Measurements from ENCODE around the gene CDKAL1.

The CDKAL1 gene

DNA sequence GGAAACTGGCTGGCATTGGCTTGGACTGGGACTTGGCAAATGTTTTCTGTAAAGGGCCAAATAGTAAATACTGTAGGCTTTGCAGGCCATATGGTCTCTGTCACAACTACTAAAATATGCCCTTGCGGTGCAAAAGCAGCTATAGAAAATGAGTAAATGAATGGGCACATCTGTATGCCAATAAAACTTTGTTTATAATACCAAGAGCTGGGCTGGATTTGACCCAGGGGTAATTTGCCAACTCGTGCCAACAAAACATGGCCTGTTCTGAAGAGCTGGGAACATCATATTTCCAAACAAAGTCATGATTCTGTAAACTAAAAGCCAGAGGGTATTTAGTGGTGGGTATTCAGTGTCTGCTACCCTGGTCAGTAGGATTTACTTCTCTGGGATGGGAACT lies 739.2 kb downstream of the CDKAL1 start:
- Histone ChIP-seq H4K20me1 (ENCODE audit: insufficient read depth, low read length) (no peaks in the 10 kb centered on the region), H3K79me2 (ENCODE audit: low read length) (no peaks in the 10 kb centered on the region), H3K4me2 (ENCODE audit: low read length) (no peak overlapping the region), H2AFZ (ENCODE audit: low read depth, low read length) (no peak overlapping the region), H3K4me3 (ENCODE audit: low read length) (no peak overlapping the region), H3K36me3 (replicated peaks; ENCODE audit: low read depth, low read length) (no peaks in the 10 kb centered on the region), H3K9ac (ENCODE audit: low read length) (no peak overlapping the region), H3K27ac (ENCODE audit: low read length) (no peak overlapping the region), H3K27me3 (ENCODE audit: low read depth, low read length) (no peaks in the 10 kb centered on the region), H3K4me1 (ENCODE audit: low read length) (no peaks in the 10 kb centered on the region), H3K9me3 (ENCODE audit: insufficient read depth, low read length) (0 out of 2 replicates have a peak, but pooled peaks cover 2% of the 10 kb centered on the region)
- TF ChIP-seq EZH2phosphoT487 (IDR thresholded peaks at IDR 0.05; ENCODE audit: low read depth): no peak
- no peak for TF ChIP-seq CTCF (IDR thresholded peaks at IDR 0.05; ENCODE audit: low read depth, low read length)

DNA sequence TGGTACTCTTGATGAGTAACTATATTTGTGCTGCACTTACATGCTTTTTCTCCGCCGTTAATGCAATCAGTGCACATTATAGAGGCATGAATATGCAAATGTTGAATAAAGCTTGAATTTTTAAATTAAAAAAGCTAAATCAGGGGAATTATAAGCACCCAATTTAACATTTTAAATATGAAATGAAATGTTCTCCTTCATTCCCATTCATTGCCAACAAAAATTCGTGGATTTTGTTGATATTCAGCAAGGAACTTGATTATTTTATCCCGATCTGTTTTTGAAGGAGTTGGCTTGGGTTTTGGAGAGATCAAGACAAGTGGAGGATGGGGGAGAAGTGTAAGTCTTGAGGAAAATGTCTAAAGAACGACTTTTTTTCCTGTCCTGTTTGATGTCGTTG lies 740.6 kb downstream of the CDKAL1 start:
- Histone ChIP-seq H3K36me3 (replicated peaks; ENCODE audit: low read depth, low read length) (no peaks in the 10 kb centered on the region), H3K4me1 (ENCODE audit: low read length) (no peaks in the 10 kb centered on the region), H2AFZ (ENCODE audit: low read depth, low read length) (no peak overlapping the region), H3K79me2 (ENCODE audit: low read length) (no peaks in the 10 kb centered on the region), H4K20me1 (ENCODE audit: insufficient read depth, low read length) (no peaks in the 10 kb centered on the region), H3K27ac (ENCODE audit: low read length) (no peak overlapping the region), H3K4me3 (ENCODE audit: low read length) (no peak overlapping the region), H3K4me2 (ENCODE audit: low read length) (no peak overlapping the region), H3K9me3 (ENCODE audit: insufficient read depth, low read length) (0 out of 2 replicates have a peak, but pooled peaks cover 2% of the 10 kb centered on the region), H3K9ac (ENCODE audit: low read length) (no peak overlapping the region), H3K27me3 (ENCODE audit: low read depth, low read length) (no peaks in the 10 kb centered on the region)
- TF ChIP-seq CTCF (IDR thresholded peaks at IDR 0.05; ENCODE audit: low read depth, low read length) (no peak), EZH2phosphoT487 (IDR thresholded peaks at IDR 0.05; ENCODE audit: low read depth) (no peak)

DNA sequence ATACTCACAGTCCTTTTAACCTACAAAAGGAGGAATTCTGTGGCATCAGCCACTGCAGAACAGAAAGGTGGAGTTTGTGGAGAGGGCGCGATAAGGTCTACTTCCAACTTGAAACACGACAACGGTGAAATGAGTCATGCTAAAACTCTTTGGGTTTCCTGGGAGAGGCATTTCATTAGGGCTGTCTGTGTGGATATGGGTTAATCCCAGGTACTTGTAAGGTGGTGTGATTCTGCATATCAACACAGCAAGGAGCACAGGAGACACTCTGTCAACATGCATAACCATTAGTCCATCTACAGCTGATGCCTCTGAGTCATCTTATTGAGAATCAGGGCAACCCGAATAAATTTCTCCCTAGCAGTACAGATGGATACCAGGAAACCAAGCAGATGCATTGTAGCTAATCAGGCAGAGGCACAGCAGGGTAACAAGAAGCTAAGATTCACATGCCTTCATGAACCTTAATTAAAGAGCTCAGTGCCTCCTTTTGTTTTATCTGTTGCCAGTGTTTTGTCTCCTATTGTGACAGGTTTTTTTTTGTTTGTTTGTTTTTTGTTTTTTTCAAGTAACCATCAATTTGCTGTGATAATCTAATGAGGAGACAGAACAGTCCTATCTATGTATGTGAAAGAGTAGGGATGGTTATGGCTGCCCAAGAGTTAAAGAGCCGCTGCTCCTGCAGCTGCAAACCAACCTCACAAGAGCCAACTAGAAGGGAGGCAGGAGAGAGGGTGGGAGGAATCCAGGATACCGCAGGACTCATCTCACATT lies 743.5 kb downstream of the CDKAL1 start:
- no peaks in the 10 kb centered on the region for H3K79me2 ChIP-seq (ENCODE audit: low read length)
- H3K4me1 ChIP-seq (ENCODE audit: low read length): no peaks in the 10 kb centered on the region
- no peaks in the 10 kb centered on the region for H3K9me3 ChIP-seq (ENCODE audit: insufficient read depth, low read length)
- no peak overlapping the region for H3K4me2 ChIP-seq (ENCODE audit: low read length)
- H2AFZ ChIP-seq (ENCODE audit: low read depth, low read length): no peak overlapping the region
- no peaks in the 10 kb centered on the region for H3K36me3 ChIP-seq (replicated peaks; ENCODE audit: low read depth, low read length)
- no peak for TF ChIP-seq EZH2phosphoT487 (IDR thresholded peaks at IDR 0.05; ENCODE audit: low read depth)
- no peak for TF ChIP-seq CTCF (IDR thresholded peaks at IDR 0.05; ENCODE audit: low read depth, low read length)
- no peaks in the 10 kb centered on the region for H3K27me3 ChIP-seq (ENCODE audit: low read depth, low read length)
- H3K4me3 ChIP-seq (ENCODE audit: low read length): no peak overlapping the region
- H3K27ac ChIP-seq (ENCODE audit: low read length): no peak overlapping the region
- no peaks in the 10 kb centered on the region for H4K20me1 ChIP-seq (ENCODE audit: insufficient read depth, low read length)
- no peak overlapping the region for H3K9ac ChIP-seq (ENCODE audit: low read length)

DNA sequence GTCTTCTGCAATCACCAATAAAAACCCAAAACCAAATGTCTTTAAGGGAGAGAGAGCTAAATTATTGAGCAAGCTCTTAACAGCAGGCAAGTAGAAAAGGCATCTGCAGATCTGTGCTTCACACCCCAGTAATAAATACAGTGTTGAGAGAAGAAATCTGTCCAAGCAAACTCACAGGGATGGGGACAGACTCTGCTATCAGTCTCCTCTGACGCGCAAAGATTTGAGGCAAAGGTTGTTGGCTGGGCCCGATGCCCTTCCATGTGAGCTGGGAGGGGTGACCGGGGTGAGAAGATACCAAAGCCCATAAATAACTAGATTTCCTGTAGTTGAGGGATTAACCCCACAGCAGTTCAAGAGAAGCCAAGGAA lies 744.1 kb downstream of the CDKAL1 start:
- Histone ChIP-seq H2AFZ (ENCODE audit: low read depth, low read length) (no peak overlapping the region), H4K20me1 (ENCODE audit: insufficient read depth, low read length) (no peaks in the 10 kb centered on the region), H3K4me3 (ENCODE audit: low read length) (no peak overlapping the region), H3K27ac (ENCODE audit: low read length) (no peak overlapping the region), H3K4me2 (ENCODE audit: low read length) (no peak overlapping the region), H3K9me3 (ENCODE audit: insufficient read depth, low read length) (no peaks in the 10 kb centered on the region), H3K4me1 (ENCODE audit: low read length) (no peaks in the 10 kb centered on the region), H3K79me2 (ENCODE audit: low read length) (no peaks in the 10 kb centered on the region), H3K27me3 (ENCODE audit: low read depth, low read length) (no peaks in the 10 kb centered on the region), H3K36me3 (replicated peaks; ENCODE audit: low read depth, low read length) (no peaks in the 10 kb centered on the region), H3K9ac (ENCODE audit: low read length) (no peak overlapping the region)
- TF ChIP-seq CTCF (IDR thresholded peaks at IDR 0.05; ENCODE audit: low read depth, low read length) (no peak), EZH2phosphoT487 (IDR thresholded peaks at IDR 0.05; ENCODE audit: low read depth) (no peak)
